HG03457 (cell line): ENCODE results near the gene RAVER2.
"Not testable (repeated sequence)": the region's sequence is repeated elsewhere in the genome, so short reads cannot be mapped to it uniquely, and the experiment has no call there.

Source experiments
- ATAC-seq: cut with Tn5 transposase; IDR thresholded peaks from one replicate; pipeline ENCODE4 v1.9.1; 2021; ENCODE audit warnings: moderate number of reproducible peaks; ENCODE audit not compliant: unreplicated experiment

RAVER2 gene

DNA sequence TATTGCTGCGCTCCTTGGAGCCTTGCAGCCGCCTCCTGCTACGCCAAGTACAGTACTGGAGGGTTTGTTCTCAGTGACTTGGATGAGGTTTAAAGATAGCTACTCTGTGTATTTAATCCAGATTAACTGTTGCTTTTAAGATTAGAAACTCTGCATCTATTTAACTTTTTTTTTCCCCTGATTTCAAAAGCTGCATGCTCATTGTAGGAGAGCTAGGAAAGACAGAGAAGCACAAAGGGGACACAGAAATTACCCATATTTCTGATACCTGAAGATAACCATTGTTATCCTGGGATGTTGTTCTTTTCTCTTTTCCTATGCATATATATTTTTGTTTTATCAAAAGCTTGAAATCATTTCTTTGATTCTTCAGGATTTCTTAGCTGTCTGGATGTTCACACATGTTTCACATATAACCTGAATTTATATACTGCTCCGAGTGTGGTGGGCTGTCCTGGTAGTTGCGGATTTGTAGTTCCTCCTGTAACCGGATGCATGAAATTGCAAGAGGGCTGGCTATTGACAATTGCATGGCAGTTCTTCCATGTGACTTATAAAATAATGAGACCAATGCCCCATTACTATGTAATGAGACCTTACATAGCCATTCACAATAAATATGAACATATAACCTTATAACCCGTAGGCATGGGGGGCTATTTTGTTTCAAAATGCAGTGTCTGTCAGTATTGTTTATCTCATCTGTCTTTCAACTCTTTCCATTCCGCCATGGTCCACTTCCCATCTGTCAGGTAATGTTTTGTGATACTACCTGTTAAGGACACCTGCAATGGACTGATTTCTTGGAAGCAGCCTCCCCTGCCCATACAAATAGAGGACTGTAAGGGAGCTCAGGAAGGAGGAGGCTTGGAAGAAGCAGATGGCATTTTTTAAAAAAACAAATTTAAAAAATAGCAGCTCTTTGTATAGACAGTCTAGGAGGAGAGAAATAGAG, 1.4 kb downstream of the RAVER2 start:
- no peak for ATAC-seq

DNA sequence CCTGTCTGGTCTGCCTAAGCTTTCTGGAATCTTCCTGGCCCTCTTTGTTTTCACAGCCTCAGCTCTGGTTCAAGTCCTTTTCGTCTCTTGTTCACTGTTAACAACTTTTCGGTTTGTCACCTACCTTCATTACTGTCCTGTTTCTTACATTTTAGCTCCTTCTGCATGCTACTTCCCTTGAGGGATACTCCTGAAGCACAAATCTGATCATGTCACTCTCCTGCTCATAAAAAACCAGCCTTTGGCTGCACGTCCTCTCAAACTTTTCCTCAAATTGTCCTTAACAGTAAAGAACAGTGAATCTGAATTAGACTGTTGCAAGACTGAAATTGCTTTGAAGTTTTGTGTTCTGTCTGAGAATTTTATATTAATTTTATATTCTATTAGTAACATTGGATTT, 3.3 kb downstream of the RAVER2 start:
- ATAC-seq: no peak

DNA sequence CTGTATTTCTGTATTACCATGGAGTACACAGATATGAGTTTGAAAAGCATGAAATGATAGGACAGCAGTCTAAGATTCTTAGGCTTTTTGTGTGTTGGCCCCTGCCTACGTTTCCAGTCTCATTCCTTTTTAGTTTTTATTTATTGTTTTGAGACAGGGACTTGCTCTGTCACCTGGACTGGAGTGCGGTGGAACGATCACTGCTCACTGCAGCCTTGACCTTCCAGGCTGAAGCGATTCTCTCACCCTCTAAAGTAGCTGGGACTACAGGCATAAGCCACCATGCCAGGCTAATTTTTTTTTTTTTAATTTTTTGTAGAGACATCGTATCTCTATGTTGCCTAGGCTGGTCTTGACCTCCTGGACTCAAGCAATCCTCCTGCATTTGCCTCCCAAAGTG, 3.8 kb downstream of the RAVER2 start:
- no peak for ATAC-seq

DNA sequence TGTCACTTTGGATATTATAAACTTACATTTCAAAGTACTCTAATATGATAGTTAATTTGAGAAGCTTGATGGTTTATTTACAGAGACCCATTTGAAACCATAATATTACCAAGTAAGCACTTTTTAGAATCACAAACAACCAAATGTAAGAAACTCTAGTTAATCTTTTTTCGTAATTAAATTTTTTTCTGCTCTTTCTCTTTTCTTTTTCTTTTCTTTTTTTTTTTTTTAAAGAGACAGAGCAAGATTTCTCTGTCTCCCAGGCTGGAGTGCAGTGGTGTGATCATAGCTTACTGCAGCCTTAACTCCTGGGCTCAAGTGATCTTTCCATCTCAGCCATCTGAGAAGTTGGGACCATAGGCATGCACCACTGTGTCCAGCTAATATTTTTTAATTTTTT, 5.2 kb downstream of the RAVER2 start:
- ATAC-seq: no peak

DNA sequence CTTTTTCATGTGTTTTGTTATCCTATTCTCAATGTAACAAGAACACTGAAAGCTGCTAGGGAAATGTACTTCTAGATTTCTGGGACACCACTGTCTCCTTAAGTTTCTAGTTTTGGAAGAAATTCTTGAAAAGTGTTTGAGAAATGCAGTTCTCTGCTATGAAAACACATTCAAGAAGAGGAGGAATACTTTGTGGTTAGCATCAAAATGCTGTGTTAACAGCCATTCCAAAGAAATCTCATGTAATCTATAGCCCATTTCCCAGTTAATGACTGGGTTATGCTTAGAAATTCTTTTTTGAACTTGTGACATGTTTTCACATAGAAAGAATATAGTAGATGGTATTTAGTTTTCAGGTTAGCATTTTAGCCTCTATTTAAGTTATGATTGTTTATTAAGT, 6.0 kb downstream of the RAVER2 start:
- no peak for ATAC-seq

DNA sequence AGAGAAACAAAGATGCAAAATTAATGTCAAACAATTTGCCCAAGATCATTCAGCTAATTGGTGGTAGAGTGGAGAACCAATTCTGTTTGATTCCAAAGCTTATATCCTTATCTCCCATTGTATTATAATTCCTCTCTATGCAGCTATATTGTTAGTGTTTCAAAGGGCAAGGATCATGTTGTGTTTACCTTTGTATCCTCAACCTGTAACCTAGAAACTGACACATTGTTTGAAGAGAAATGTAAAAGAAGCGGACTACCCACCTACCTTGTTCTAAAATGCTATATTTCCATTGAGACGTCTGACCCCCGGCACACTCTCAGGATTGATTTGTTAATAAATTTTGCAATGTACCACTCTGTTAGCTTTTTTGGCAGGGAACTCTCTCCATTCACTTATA, 9.3 kb downstream of the RAVER2 start:
- no peak for ATAC-seq

DNA sequence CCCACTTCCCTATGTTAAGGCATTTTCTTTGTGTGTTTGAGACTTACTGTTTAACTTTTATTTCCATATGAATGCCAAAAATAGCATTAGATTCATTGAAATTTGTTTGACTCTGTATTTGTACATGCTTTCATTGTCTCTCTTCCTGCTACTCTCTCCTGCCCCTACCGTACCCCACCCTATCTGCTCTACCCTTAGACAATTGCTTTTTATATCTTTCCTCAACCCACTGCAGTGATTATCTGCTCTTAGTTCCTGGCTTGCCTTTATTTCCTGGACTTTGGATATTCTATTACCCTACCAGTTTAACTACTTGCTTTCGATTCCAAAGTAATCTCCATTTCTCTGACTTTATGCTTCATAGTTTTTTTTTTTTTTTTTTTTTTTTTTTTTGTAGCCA, 10.5 kb downstream of the RAVER2 start:
- no peak for ATAC-seq

DNA sequence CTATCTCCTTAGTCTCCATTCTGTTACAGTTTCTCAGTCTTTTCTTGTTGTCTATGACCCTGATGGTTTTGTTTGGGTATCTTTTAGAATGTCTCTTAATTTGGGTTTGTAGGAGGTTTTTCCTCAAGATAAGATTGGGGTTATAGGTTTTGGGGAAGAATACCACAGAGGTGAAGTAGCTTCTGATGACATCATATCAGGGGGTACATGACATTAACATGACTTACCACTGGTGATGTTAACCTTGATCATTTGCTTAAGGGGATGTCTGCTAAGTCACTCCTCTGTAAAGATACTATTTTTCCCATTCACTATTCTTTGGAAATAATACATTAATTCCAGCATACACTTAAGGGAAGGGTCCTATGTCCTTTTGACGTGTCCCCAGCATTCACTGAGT, 11.9 kb downstream of the RAVER2 start:
- ATAC-seq: no peak

DNA sequence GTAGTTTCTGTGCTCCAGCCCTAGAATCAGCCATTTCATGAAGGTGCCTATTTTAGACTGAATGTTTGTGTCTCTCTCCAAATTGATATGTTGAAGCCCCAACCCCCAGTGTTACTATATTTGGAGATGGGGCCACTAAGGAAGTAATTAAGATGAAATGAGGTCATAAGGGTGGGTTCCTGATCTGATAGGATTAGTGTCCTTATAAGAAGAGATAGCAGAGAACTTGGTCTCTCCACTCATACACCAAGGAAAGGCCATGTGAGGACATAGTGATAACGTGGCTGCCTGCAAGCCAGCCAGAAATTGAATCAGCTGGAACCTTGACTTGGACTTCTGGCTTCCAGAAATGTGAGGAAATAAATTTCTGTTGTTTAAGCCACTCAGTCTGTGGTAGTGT, 12.3 kb downstream of the RAVER2 start:
- no peak for ATAC-seq

DNA sequence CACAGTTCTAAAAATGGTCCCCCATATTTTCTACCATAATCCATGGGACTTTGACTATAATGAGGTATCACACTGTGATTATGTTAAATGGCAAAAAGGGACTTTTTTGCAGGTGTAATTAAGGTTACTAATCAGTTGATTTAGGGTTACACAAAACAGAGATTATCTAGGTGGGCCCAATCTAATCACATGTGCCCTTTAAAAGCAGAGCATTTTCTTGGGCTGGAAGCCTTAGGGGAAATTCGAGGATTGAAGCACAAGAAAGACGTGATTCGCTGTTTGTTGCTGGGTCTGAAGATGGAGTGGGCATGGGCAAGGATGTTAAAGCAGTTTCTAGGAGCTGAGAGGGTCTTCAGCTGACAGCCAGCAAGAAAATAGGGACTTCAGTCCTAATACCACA, 13.4 kb downstream of the RAVER2 start:
- ATAC-seq: no peak

DNA sequence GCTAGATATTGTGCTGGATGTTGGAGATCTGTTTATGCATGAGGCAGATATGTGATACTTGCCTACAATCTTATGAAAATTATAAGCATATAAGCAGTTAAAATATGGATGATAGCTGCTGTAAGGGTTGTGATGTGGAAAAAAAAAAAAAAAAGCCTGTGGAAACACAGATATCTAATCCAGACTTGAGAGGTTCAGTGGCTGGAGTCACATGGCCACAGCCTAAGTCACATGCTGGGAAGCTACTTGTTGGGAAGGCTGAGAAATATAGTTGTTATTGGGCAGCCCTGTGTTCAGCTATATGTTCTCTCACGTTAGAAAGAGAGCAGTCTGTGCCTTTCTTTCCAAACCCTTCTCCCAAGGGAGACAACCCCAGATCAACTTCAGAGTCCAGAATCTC, 15.1 kb downstream of the RAVER2 start:
- no peak for ATAC-seq

DNA sequence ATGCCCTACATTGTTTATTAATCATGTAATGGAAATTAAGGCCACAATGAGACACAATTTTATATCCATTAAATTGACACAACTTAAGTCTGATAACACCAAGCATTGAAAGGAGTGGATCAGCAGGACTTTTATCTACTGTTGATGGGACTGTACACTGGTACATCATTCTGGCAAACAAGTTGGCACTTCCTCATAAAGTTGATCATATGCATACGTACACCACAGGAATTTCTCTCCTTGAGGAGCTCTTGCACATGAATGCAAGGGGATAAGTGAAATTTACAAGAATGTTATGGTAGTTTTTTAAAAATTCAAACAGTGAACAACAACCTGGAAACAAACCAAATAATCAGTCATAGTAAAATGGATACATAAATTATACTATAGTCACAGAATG, 20.1 kb downstream of the RAVER2 start:
- ATAC-seq: no peak

DNA sequence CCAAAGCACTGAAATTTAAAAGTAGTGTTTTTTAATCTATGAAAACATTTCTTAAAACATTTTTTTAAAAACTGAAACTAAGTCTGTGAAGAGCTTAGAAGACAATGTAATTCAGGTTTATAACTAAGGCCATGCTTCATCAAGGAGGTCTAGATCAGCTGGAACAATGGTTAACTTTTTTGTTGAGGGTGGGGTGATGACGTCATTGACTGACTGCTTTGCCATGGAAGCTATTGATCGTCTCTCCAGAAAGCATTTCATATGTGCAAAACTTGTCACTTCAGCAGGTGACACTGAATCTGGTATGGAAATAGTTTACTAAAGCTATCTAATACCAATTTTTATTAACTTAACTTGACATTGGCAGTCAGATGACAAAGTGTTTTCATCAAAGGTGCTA, 21.0 kb downstream of the RAVER2 start:
- ATAC-seq: no peak

DNA sequence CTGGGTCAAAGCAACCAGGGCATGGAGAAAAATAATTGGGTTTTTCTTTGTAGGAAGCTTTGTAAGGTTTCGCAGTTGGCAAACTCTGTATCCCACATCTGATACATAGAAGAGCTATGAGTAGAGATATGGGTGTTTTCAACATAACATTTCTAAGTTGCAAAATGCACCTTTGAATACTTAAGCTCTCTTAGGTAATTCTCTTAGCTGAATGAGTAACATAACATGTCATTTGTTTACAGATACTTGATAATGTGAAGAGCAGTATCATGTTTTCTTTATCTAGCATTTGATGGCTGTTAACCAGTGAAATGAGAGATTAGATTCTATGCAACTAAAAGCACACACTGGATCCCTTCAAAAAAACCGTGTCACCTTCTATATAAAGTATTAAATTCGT, 21.6 kb downstream of the RAVER2 start:
- no peak for ATAC-seq

DNA sequence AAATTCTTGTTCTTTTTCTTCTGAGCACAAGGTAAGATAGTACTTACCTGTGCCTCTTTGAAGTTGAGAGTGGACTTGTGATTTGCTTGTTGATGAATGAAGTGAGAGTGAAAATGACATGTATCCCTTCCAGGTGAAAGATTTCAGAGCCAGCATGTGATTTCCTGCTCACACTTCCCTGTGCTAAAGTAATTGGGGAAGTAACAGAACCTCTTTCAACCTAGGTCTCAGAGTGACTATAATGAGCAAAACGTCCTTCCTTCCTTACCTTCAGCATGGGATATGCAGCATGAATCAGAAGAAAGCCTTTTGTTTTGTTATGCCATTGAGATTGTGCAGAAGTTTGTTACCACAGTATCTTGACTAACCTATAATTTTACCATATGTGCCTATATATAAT, 24.6 kb downstream of the RAVER2 start:
- ATAC-seq: no peak

DNA sequence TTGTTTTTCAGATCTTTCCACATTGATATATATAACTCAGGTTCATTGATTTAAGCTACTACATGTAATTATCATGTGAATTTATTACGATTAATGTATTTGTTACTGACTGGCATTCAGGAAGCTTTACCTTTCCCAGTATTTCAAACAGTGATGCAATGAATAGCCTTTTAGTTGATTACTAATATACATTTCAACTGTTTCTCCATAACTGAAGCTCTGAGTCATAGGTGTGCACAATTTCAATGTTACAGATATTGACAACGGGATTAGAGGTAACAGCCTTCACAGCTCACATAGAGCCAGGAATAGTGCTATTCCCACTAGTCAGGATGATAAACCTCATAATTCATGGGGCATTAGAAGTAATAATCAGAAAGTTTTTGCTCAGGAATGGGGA, 25.1 kb downstream of the RAVER2 start:
- no peak for ATAC-seq

DNA sequence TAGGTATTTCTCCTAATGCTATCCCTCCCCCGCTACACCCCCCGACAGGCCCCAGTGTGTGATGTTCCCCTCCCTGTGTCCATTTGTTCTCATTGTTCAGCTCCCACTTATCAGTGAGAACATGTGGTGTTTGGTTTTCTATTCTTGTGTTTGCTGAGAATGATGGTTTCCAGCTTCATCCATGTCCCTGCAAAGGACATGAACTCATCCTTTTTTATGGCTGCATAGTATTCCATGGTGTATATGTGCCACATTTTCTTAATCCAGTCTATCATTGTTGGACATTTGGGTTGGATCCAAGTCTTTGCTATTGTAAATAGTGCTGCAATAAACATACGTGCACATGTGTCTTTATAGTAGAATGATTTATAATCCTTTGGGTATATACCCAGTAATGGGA, 28.4 kb downstream of the RAVER2 start:
- ATAC-seq: not testable (repeated sequence)

DNA sequence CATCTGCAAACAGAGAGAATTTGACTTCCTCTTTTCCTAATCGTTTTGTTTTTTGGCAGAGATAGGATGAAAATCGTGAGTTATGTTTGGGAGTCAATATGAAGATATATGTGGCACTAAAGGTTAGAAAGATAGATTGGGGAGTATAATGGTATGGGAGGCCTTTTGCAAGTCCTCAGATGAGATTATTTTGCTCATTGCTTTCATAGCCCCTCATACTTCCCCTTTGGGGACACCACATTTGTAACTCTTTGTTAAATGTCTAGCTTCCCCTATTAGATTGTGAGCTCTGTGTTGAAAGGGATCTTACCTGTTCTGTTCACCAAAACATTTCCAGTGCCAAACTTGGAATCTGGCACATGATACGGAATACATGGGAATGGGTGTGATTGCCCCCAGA, 30.2 kb downstream of the RAVER2 start:
- ATAC-seq: no peak

DNA sequence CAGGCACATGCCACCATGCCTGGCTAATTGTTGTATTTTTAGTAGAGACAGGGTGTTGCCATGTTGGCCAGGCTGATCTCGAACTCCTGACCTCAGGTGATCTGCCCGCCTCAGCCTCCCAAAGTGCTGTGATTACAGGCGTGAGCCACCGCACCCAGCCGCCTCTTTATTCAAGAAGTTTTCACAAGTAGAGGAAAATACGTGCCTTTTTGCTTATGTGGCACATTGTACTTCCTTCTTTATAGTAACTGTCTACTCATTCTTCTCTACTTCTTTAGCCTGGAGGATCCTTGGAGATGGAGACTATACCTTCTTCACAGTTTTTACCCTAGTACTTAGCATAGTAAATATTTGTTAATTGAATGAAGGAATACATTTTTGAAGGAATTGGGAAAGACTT, 37.2 kb downstream of the RAVER2 start:
- not testable (repeated sequence) for ATAC-seq

DNA sequence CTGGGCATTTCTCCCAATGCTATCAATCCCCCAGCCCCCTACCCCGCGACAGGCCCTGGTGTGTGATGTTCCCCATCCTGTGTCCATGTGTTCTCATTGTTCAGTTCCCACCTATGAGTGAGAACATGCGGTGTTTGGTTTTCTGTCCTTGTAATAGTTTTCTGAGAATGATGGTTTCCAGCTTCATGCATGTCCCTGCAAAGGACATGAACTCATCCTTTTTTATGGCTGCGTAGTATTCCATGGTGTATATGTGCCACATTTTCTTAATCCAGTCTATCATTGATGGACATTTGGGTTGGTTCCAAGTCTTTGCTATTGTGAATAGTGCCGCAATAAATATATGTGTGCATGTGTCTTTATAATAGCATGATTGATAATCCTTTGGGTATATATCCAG, 38.0 kb downstream of the RAVER2 start:
- ATAC-seq: not testable (repeated sequence)

DNA sequence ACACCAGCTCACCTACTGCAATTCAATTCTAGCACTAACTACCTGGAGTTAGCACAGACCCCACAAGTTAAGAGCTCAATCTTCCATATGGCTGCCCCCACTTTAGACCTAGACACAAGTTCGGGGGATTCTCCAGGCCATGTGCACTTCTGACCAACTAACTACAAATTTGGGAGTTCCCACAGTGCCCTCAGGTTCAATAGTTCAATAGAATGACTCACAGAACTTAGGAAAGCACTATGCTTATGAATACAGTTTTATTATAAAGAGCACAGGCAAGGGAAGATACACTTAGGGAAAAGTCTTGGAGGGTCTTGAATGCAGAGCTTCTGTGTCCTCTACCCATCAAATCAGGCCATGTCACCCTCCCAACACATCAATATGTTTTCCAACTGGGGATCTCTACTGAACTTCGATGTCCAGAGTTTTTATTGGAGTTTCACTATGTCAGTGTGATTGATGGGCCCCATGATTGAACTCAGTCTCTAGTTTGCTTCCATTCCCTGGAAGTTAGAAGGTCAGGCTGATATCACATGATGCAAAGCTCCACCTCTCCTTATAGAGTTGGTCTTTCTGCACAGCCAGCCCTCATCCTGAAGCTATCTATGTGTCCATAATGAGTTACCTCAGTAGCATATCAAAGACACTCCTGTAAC, 46.1 kb downstream of the RAVER2 start:
- ATAC-seq: no peak

DNA sequence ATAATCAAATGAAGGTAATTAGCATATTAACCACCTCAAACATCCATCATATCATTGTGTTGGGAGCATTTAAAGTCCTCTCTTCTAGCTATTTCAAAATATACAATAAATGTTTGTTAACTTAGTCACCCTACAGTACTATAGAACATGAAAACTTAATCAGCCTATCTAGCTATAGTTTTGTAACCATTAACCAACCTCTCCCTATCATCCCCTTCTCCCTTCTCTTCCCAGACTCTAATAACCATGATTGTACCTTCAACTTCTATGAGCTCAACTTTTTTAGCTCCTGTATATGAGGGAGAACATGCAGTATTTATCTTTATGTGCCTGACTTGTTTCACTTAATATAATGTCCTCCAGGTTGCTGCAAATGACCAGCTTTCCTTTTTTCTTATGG, 54.0 kb downstream of the RAVER2 start:
- no peak for ATAC-seq
